ENCODE data around the gene ASCL1. TPM values are rescaled to one million over a fixed set of nuclear protein-coding genes. Genes with fewer than 3 reads are reported as not detected.

Gene ASCL1
- total and polyA plus RNA-seq, 2 of the 13 experiments (the other 11 are each of a cell fraction or from before 2014, with no cell fraction given), result not detected

DNA sequence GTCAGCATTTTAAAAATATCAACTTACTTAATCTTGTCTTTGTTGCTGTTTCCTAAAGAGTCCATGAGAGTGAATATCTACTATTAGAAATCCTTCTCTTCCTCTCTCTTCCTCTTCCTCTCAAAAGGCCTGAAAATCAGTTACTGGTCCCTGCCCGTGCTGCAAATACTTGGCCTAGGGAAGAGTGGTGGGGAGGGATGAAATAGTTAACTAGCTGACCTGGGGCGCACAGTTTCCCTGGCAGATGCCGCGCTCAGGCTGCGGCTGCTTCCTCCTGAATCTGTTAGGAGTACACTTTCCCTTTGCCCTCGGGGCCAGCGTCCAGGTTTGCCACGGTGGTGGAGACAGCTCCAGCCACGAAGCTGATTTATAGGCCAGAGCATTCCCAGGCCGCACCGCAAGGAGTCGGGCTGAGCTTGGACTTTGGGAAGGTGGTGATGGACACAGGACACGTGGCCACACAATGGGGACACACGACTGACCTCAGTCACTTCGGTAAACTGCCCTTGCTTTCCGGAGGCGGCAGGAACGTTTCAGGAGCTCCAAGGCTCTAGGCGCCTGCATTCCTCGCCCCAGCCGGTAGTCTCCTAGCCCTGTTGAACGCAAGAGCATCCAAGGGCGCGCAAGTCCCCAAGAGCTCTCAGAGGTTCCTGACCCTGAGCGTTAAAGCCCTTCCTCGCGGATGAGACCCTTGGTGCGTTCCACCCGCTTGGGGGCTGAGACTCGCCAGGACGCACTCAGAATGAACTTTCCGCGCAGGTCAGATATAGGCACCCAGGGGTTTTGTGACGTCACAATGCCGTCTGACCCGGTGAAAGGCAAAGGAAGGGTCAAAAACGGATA is 7.1 kb upstream of the ASCL1 start (continued):
- TF ChIP-seq, protein P1, sequence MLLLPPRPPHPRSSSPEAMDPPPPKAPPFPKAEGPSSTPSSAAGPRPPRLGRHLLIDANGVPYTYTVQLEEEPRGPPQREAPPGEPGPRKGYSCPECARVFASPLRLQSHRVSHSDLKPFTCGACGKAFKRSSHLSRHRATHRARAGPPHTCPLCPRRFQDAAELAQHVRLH (CRISPR knock-in tag; IDR thresholded peaks at IDR 0.05; ENCODE audit: borderline replicate concordance, low read depth), result no peak
- 0 out of 2 replicates have a peak, but pooled peaks have one; percentile 61 for TF ChIP-seq HES4 (CRISPR knock-in tag; IDR thresholded peaks at IDR 0.05; ENCODE audit: borderline replicate concordance)
- no peak for TF ChIP-seq ZSCAN21 (CRISPR knock-in tag; IDR thresholded peaks at IDR 0.05; ENCODE audit: borderline replicate concordance)
- TF ChIP-seq ZNF660 (CRISPR knock-in tag; IDR thresholded peaks at IDR 0.05; ENCODE audit: borderline replicate concordance, low read depth), result no peak
- no peak for TF ChIP-seq ZNF224 (CRISPR knock-in tag; IDR thresholded peaks at IDR 0.05)
- TF ChIP-seq, protein P2, sequence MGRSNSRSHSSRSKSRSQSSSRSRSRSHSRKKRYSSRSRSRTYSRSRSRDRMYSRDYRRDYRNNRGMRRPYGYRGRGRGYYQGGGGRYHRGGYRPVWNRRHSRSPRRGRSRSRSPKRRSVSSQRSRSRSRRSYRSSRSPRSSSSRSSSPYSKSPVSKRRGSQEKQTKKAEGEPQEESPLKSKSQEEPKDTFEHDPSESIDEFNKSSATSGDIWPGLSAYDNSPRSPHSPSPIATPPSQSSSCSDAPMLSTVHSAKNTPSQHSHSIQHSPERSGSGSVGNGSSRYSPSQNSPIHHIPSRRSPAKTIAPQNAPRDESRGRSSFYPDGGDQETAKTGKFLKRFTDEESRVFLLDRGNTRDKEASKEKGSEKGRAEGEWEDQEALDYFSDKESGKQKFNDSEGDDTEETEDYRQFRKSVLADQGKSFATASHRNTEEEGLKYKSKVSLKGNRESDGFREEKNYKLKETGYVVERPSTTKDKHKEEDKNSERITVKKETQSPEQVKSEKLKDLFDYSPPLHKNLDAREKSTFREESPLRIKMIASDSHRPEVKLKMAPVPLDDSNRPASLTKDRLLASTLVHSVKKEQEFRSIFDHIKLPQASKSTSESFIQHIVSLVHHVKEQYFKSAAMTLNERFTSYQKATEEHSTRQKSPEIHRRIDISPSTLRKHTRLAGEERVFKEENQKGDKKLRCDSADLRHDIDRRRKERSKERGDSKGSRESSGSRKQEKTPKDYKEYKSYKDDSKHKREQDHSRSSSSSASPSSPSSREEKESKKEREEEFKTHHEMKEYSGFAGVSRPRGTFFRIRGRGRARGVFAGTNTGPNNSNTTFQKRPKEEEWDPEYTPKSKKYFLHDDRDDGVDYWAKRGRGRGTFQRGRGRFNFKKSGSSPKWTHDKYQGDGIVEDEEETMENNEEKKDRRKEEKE (IDR thresholded peaks at IDR 0.05), result no peak
- TF ChIP-seq SMAD9 (CRISPR knock-in tag; IDR thresholded peaks at IDR 0.05), result no peak
- TF ChIP-seq ZNF350 (CRISPR knock-in tag; IDR thresholded peaks at IDR 0.05; ENCODE audit: borderline replicate concordance, low read depth), result peak; percentile 57; the same call in 1 of the 2 replicates
- TF ChIP-seq ZNF24 (IDR thresholded peaks at IDR 0.05), result no peak
- TF ChIP-seq HNF4A (CRISPR knock-in tag; IDR thresholded peaks at IDR 0.05), result peak; percentile 89
- peak; percentile 68 for TF ChIP-seq ZNF605 (CRISPR knock-in tag; IDR thresholded peaks at IDR 0.05)
- TF ChIP-seq, protein P3, sequence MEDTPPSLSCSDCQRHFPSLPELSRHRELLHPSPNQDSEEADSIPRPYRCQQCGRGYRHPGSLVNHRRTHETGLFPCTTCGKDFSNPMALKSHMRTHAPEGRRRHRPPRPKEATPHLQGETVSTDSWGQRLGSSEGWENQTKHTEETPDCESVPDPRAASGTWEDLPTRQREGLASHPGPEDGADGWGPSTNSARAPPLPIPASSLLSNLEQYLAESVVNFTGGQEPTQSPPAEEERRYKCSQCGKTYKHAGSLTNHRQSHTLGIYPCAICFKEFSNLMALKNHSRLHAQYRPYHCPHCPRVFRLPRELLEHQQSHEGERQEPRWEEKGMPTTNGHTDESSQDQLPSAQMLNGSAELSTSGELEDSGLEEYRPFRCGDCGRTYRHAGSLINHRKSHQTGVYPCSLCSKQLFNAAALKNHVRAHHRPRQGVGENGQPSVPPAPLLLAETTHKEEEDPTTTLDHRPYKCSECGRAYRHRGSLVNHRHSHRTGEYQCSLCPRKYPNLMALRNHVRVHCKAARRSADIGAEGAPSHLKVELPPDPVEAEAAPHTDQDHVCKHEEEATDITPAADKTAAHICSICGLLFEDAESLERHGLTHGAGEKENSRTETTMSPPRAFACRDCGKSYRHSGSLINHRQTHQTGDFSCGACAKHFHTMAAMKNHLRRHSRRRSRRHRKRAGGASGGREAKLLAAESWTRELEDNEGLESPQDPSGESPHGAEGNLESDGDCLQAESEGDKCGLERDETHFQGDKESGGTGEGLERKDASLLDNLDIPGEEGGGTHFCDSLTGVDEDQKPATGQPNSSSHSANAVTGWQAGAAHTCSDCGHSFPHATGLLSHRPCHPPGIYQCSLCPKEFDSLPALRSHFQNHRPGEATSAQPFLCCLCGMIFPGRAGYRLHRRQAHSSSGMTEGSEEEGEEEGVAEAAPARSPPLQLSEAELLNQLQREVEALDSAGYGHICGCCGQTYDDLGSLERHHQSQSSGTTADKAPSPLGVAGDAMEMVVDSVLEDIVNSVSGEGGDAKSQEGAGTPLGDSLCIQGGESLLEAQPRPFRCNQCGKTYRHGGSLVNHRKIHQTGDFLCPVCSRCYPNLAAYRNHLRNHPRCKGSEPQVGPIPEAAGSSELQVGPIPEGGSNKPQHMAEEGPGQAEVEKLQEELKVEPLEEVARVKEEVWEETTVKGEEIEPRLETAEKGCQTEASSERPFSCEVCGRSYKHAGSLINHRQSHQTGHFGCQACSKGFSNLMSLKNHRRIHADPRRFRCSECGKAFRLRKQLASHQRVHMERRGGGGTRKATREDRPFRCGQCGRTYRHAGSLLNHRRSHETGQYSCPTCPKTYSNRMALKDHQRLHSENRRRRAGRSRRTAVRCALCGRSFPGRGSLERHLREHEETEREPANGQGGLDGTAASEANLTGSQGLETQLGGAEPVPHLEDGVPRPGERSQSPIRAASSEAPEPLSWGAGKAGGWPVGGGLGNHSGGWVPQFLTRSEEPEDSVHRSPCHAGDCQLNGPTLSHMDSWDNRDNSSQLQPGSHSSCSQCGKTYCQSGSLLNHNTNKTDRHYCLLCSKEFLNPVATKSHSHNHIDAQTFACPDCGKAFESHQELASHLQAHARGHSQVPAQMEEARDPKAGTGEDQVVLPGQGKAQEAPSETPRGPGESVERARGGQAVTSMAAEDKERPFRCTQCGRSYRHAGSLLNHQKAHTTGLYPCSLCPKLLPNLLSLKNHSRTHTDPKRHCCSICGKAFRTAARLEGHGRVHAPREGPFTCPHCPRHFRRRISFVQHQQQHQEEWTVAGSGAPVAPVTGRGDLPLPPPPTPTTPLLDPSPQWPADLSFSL (CRISPR knock-in tag; IDR thresholded peaks at IDR 0.05), result no peak
- peak; percentile 44; the same call in 1 of the 2 replicates for TF ChIP-seq ZNF788 (CRISPR knock-in tag; IDR thresholded peaks at IDR 0.05; ENCODE audit: borderline replicate concordance)
- no peak for TF ChIP-seq ZNF460 (CRISPR knock-in tag; IDR thresholded peaks at IDR 0.05; ENCODE audit: borderline replicate concordance)
- no peak for TF ChIP-seq PCBP2 (optimal IDR thresholded peaks at IDR 0.05; ENCODE audit: low read depth, low read length, poor library complexity, severe bottlenecking)
- TF ChIP-seq NFE2L1 (CRISPR knock-in tag; IDR thresholded peaks at IDR 0.05; ENCODE audit: borderline replicate concordance), result no peak
- no peak for TF ChIP-seq HMGA1 (CRISPR knock-in tag; conservative IDR thresholded peaks at IDR 0.05)
- TF ChIP-seq NBN (conservative IDR thresholded peaks at IDR 0.05), result no peak
- no peak for TF ChIP-seq SMAD1 (CRISPR knock-in tag; IDR thresholded peaks at IDR 0.05; ENCODE audit: borderline replicate concordance, low read depth)
- TF ChIP-seq ZNF792 (CRISPR knock-in tag; IDR thresholded peaks at IDR 0.05), result no peak
- no peak for TF ChIP-seq ZNF674 (CRISPR knock-in tag; IDR thresholded peaks at IDR 0.05; ENCODE audit: low read depth)

Data from HepG2 (cell line).